Measurements from ENCODE around the gene TINCR.
"Not testable (repeated sequence)": the region's sequence is repeated elsewhere in the genome, so short reads cannot be mapped to it uniquely, and the experiment has no call there.

Gene TINCR

DNA sequence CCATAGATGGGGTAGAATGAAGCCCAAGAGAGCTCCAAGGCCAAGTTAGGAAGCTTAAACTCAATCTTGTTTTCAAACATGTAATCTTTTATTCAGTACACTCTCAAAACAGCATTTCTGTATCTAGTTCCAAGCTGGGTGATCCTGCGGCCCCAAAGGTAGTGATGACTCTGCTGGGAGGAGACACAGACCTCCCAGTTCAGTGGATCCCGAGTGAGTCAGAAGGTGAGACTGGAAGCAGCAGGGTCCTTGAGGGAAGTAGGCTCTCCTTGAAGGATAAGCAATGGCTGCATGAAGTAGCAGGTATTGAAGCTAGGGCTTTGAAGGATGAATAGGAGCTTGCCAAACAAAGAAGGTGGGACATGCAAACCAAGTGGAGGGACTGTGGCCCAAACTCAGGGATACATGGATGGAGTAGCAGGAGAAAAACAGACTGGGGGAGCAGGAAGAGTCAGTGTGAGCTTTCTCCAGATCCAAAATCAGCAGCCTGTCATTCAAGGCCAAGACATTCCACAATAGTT lies 9.6 kb downstream of the TINCR start:
- no peak for DNase-seq

DNA sequence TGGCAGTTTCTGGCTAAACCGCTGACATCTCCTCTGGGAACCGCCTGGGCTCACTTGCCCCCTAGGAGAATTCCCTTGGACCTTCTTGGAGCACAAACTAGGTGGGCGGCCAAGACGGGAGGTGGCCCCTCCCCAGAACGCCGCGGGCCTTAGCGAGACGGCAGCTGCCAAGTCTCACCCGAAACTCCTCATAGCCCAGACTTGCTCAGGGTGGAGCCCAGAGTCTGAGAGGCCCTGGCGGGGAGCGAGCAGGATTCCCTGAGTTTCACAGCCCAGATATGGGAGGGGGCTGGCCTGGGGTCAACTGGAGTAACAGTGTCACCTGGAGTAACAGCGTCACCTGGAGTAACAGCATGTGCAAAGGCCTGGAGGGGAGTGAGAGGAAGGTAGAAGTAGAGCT lies 10.1 kb downstream of the TINCR start:
- DNase-seq: no peak

DNA sequence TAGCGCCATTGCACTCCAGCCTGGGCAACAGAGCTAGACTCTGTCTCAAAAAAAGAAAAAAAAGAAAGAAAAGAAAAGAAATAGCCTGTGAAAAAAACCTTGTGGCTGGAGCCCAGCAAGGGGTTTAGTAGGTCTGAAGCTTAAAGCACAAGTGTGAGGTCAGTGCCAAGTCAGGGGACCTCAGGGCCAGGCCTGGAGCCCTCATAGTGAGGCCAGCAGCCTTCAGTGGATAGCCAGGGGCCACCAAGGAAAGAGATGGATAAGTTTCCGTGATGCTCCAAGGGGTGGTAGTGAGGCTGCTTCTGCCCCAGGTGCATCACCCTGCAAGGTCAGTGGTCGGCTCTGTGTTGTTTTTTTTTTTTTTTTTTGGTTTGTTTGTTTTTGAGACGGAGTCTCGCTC lies 12.9 kb downstream of the TINCR start:
- no peak for DNase-seq

DNA sequence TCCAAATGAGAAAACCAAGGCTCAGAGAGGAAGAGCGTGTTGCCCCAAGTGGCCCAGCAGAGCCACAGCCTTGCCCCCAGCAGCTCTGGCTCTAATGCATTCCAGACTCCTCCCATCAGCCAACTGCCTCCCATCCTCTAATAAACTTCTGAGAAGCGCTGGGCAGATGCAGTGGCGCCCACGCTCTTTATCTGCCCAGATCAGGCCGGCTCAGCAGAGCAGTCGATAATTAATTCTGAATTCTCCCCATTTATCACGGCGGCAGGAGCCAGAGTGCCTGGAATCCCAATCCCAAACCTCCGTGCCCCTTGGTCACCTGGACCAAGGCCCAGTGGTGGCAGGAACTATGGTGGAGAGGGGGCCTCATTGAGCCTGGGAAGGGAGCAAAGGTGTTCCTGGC lies 13.9 kb downstream of the TINCR start:
- DNase-seq: no peak

DNA sequence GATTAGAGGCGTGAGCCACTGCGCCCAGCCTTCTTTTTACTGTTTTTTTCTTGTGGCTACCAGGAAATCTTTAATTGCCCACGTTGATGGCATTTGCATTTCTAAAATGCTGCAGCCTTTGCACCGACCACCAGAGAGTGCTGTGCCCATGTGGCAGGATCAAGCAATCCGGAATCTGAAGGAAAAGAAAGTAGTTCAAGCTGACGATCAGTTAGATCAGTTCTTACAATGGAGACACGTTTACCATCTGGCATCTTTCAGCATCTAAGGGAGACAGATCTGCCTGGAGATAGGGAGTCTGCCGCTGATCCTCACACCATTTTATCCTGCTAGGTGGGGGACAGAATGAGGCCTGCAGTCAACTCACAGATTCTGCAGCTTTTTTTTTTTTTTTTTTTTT lies 19.9 kb downstream of the TINCR start:
- peak; percentile 77 for DNase-seq

DNA sequence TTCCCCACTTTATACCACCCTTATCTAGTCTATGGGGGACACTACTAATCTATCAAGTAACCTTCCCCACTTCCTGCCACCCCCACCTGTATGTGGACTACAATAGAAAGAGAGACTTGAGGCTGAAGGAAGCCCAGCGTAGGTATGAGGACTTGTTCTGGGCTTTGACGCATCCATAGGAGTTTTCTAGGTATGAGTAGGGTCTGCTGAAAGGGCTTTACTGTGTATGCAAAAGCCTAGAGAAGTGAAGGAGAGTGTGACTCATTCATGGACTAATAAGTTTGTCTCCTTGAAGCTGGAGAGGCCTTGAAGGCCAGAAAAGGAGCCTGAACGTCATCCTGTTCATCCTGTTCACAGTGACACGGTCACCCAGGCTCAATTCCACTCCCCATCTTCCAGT lies 21.8 kb downstream of the TINCR start:
- DNase-seq: no peak

DNA sequence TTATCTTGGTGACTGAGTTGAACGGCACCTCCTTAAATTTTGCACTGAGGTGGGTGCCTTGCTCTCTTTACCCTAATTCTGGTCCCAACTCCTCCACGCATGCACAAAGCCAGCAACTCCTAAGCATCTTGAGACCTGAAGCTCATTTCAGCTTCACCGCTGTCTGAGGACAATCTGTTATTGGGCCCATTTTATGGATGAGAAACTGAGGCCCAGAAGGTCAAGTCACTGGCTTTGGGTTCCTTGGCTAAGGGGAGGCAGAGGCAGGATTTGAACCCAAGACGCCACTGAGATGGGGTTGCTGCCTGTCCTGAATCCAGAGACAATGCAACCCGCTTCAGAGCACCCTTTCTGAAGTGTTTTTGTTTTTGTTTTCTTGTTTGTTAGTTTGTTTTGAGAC lies 22.7 kb downstream of the TINCR start:
- DNase-seq: no peak

DNA sequence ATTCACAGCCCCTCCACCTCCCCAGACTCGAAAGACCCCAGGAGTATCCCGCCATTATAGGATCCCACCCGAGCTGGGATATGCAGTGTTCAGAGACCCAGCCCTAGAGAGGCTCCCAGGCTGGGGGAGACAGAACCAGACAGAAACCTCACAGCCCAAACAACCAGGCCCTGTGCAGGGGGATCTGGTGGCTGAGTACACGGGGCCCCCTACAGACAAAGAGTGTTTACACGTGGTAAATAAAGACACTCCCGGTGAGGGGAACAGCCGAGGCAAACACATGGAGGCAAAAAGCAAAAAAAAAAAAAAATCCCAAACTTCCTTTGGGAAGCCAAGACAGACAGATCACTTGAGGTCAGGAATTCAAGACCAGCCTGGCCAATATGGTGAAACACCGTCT lies 25.1 kb downstream of the TINCR start:
- no peak for DNase-seq

DNA sequence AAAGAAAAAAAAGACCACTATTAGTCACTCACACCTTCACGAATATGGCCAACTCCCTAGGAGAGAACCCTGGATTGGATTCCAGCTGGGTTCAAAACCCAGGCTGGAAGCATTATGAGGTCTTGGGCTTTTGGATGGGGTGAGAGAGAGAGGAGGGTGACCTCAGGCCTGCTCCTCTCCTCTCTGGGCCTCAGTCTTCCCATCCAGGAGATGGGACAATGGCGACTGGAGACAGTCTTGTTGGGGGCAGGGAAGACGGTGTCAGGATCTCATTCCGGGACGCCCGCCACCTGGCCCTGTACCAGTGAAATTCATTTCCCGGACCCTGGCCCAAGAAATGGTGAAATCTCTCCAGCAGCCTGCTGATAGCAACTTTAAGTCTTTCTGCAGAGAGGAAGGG lies 26.3 kb downstream of the TINCR start:
- no peak for DNase-seq

DNA sequence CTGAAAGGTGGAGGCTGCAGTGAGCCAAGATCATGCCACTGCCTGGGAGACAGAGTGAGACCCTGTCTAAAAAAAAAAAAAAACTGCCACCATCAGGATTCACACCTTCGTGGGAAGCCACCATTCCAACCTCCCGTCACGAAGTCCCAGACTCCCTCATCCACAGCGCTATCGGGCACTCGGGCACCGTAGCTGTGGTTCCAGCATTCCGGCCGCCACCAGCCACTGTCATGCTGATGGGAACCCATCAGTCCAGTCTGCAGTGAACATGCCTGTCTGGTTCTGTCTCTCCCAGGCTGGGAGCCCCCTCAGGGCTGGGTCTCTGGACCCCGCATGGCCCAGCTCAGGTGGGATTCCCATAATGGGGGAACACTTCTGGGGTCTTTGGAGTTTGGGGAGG lies 27.5 kb downstream of the TINCR start:
- no peak for DNase-seq

DNA sequence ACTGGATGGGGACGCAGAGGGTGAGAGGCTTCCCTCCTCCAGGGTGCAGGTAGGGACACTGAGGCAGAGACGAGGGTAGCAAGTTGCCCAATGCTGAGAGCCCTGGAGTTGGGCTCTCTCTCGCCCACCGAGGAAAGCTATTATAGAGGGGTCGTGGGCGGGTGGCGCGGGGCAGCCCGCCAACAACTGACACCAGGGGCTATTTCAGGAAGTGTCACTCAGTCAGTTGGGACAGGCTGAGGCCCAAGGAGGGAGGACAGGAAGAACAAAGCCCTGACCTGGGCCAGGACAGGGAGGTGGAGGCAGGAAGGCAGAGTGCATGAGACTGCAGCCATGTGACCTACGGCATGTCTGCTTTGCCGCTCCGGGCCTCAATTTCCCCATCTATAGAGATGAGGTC lies 29.9 kb downstream of the TINCR start:
- DNase-seq: no peak

DNA sequence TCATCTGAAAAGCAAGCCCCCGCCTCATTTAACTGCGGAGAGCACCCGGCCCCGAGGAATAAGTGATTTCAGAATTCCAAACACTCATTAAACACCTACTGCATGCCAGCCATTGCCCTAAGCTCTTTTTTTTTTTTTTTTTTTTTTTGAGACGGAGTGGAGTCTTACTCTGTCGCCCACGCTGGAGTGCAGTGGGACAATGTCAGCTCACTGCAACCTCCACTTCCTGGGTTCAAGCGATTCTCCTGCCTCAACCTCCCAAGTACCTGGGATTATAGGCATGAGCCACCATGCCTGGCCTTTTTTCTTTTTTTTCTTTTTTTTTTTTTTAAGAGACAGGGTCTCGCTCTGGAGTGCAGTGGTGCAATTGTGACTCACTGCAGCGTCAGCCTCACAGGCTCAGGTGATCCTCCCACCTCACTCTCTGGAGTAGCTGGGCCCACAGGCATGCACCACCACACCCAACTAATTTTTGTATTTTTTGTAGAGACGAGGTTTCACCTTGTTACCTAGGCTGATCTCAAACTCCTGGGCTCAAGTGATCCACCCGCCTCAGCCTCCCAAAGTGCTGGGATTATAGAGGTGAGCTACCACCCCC lies 30.7 kb downstream of the TINCR start:
- not testable (repeated sequence) for DNase-seq

DNA sequence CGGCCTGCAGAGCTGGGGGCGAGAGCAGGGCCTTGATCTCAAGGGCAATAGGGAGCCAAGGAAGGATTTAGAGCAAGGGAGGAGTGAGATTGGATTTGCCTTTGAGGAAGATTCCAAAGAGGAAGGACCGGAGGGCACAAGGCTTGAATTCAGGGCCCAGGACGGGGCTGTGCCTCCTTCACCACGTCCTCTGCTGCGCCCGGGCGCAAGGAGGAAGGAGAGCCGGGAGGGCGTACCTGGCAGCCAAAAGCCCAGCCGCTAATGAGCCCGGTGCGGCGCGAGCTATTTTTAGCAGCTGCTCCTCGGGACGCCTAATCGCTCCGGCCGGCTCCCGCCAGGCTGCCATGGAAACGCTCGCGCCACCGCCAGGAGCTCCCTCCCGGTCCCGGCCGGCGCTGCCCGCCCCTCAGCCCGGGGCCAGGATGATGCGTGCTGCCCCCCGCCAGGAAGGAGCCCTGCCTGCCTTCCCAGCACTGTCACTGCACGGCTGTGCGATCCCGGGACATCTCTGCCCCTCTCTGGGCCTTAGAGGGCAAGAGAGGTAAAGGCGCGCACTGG lies 31.3 kb downstream of the TINCR start:
- DNase-seq: peak; percentile 22

DNA sequence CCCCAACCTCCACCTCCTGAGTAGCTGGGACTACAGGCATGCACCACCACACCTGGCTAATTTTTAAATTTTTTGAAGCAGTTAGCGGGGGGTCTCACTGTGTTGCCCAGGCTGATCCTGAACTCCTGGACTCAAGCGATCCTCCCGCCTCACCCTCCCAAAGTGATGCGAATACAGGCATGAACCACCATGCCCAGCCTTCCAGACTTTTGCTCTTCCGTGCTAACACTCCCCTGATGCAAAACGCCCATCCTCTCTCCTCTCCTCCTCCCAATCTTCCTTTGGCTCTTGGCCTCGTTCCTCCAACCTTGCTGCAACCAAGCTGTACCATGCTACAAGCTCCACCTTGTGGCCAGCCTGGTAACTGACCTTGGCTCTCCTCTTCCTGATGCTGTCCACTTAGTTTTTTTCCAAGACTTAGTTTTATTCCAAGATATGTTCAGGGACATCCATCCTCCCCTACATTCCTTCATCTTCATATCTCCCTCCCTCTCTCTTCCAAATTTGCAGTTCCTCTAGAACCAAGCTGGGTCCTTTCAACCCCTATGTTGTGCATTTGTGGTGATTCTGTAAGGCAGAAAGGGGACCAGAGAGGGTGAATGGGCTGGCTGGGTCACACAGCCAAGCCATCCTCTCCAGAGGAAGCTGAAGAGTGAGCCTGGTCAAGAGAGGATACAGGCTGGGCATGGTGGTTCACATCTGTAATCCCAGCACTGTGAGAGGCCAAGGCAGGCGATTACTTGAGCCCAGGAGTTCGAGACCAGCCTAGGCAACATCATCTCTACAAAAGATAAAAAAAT lies 32.8 kb downstream of the TINCR start:
- DNase-seq: peak; percentile 28

DNA sequence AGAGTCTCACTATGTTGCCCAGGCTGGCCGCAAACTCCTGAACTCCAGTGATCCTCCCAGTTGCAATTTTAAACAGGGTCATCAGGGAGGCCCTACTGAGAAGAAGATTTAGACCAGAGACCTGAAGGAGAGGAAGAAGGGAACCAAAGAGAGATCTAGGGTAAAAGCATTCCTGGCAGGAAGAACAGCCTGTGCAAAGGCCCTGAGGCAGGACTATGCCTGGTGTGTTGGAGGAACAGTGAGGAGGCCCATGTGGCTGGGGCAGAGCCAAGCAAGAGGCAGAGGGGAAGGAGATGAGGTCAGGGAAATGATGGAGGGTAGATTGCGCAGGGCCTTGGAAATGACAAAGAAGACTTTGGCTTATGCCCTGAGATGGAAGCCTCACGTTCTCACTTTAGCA lies 34.5 kb downstream of the TINCR start:
- no peak for DNase-seq

DNA sequence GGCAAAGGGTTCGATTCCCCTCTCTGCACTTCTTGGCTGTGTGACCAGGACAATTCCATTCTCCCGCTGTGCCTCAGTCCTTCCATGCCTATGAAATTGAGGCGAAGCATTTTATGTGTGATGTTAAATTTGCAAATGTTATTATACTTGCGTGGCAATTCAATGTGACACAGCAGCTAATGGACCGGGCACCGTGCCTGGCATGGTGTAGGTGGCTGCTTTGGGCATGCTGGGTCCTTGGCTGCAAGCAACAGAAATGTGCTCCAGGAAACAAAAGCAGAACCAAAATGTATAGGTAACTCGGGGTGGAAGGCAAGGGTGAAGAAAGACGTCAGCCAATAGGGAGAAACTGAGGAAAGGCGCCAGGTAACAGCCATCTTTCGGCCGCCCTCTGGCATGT lies 37.1 kb downstream of the TINCR start:
- no peak for DNase-seq

DNA sequence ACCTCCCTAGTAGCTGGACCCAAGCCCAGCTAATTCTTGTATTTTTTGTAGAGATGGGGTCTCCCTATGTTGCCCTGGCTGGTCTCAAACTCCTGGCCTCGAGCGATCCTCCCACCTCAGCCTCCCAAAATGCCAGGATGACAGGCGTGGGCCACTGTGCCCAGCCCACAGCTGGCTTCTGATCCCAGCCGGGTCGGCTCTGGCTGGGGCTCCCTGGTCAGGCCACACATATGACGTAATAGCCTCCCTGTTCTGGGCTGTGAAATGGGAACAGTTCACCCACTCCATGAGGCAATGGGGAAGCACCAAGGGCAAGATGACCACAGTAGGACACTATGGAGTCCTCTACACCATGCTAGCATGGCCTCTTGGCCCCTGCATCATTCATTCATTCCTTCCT lies 41.1 kb downstream of the TINCR start:
- DNase-seq: no peak

DNA sequence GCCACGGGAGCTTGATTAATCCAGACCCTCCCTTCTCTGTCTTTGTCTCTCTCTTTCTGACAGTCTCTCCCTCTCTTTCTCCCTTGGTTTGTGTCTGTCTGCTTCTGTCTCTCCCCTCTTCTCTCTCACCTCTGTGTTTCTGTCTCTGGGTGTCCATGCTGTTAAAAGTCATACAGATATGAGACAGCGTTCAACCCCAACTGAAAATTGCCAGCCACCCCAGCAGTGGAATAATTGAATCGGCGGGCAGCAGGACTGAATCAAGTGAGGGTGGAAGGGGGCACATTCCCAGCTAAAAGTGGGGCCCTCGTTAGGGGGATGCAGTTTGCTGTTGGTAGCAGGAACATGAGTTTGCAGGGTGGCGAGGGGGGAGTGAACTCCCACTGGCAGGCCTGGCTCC lies 43.7 kb downstream of the TINCR start:
- DNase-seq: no peak

DNA sequence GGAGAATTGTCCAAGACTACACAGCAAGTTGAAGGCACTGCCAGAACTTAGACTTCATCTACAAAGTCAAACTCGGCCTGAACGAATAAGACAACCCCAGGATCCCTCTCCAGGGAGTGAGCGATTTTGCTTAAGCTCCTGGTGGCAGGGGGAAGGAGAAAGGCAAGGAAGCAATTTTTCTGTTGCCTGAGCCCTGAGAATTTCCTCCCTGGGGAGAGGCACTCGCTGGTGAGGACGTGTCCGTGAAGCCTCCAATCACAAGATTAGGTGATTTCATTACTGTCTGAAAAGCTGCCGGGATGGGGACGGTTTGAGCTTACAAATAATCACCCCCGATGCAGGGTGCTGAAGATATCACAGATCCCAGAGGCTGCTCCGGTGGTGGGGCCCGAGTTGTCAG lies 45.6 kb downstream of the TINCR start:
- no peak for DNase-seq

DNA sequence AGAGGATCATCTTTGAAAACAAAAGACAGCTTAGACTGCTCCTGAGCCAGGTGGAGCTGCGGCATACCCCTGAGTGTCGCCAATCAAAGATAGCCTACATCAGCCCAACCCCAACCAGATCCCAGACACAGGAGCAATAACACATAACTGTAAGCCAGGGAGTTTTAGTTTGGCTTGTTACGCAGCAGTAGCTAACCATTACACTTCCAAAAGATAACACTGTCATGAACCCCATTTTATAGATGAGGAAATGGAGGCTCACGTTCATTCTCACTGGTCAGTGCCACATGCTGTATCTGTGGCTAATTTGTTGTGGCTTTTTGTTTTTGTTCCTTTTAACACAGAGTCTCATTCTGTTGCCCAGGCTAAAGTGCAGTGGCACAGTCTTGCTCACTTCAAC lies 47.3 kb downstream of the TINCR start:
- no peak for DNase-seq

DNA sequence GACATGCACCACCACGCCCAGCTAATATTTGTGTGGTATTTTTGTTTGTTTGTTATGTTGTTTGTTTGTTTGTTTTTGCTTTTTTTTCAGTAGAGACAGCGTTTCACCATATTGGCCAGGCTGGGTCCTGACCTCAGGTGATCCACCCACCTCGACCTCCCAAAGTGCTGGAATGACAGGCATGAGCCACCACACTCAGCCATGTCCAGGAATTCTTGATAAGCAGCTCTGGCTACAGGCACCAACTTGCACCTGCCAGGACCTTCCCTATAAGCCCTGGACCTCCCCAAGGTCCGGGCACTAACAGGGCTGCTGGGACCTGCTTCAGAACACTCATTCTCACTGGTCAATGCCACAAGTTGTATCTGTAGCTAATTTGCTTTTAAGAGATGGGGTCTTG lies 48.7 kb downstream of the TINCR start:
- DNase-seq: no peak

DNA sequence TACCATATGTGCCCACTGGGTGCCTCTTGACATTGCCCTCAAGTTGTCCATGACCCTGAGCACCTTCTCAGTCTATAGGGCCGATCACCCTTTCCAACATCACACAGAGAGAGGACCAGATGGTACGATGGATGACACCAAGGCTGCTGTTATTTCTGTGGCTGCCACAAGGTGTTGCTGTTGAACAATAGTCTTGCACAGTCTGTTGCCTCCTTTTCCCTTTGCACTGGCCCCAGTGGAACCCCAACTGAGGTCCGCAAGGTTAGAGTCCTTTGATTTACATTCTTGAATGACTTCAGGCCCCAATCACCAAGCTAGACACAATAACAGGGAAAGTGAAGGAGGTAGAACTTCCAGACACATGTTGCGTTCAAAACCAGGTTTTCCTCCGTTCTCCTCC lies 52.0 kb downstream of the TINCR start:
- peak; percentile 7 for DNase-seq

DNA sequence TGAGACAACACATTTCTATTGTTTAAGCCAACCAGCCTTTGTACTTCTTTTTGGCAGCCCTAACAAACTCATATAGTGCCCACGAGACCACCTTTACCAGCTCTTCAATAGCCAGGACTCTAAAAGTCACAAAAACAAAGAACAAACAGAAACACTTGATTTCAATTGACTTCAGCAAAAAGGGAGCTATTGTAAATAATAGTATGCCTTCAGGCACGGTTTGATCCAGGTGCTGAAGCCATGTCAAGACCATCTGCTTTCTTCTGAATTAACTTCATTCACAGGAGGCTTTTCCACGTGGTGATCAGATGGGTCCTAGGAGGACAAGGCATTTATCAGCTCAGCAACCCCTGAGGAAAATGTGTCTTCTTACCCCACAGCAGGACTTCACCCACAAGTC lies 53.8 kb downstream of the TINCR start:
- DNase-seq: no peak

DNA sequence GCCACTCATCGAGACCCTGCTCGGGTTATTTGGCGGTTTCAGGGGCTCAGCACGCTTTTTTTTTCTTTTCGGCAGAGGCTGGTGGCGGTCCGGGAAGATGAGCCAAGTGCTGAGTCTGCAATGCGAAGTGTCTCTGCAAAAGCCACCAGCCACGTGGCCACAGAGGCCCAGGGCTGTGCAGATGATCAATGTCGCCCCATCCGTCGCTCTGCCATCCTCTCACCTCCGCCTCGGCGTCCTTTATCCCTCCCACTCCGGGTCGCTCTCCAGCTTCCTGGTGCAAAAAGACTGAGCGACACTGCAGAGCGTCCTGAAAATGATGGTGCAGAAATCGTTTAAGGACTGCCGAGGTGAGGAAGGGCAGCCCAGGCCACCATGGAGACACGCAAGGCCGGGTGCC lies 55.0 kb downstream of the TINCR start:
- no peak for DNase-seq

Data from hematopoietic multipotent progenitor cell treated with erythropoietin and hydrocortisone succinate and interleukin-3 and kit ligand, for 4 days (in vitro differentiated cells).